Panc1 (cell line): ENCODE results near the gene GREB1.

Experiments used
- POLR2AphosphoS5 ChIP-seq: IDR thresholded peaks from 2 replicates; pipeline ENCODE4 v1.6.1; 2012; ENCODE audit warnings: mild to moderate bottlenecking, low read depth, low read length, moderate library complexity
- SIN3A ChIP-seq: IDR thresholded peaks from 2 replicates; pipeline ENCODE4 v1.6.1; 2012; ENCODE audit warnings: low read depth, mild to moderate bottlenecking, low read length, moderate library complexity, borderline replicate concordance; ENCODE audit not compliant: insufficient read depth
- TCF7L2 ChIP-seq: IDR thresholded peaks from 2 replicates; pipeline ENCODE4 v1.6.1; 2011; ENCODE audit warnings: mild to moderate bottlenecking, low read depth, low read length, inconsistent platforms
- TF ChIP-seq, protein P1 (sequence below): fragments of 450-650 bp; IDR thresholded peaks from 2 replicates; pipeline ENCODE4 v1.5.1; 2017; ENCODE audit warnings: mild to moderate bottlenecking

DNA sequence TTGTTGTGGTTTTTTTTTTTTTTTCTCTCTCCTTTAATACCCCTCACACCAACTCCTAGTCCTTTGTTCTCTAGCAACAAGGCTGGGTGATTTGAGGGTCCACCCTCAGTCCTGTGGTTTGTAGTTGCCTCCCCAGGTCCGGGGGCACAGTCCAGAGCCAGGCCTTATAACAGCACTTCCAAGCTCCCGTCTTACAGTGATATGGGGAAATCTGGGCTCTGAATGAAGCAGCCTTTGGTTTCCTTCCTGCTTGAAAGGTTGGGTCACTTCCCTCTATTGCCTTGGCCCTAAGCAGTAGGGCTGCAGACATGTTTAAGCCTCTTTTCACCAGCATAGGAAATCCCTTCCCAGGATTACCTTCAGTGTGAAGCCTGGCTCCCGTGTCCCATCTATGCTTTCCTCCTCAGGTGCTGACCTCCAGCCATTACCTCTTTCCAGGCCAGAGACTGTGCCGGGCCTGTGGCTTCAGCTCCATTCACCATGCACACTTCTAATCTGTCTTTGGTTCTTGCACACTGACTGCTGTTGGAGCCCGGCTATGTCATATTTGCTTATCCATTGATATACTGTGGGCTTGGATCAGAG lies 157.3 kb downstream of the GREB1 start:
- TF ChIP-seq, protein P1, sequence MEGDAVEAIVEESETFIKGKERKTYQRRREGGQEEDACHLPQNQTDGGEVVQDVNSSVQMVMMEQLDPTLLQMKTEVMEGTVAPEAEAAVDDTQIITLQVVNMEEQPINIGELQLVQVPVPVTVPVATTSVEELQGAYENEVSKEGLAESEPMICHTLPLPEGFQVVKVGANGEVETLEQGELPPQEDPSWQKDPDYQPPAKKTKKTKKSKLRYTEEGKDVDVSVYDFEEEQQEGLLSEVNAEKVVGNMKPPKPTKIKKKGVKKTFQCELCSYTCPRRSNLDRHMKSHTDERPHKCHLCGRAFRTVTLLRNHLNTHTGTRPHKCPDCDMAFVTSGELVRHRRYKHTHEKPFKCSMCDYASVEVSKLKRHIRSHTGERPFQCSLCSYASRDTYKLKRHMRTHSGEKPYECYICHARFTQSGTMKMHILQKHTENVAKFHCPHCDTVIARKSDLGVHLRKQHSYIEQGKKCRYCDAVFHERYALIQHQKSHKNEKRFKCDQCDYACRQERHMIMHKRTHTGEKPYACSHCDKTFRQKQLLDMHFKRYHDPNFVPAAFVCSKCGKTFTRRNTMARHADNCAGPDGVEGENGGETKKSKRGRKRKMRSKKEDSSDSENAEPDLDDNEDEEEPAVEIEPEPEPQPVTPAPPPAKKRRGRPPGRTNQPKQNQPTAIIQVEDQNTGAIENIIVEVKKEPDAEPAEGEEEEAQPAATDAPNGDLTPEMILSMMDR = no peak
- TF ChIP-seq SIN3A = no peak
- no peak for TF ChIP-seq POLR2AphosphoS5
- no peak for TF ChIP-seq TCF7L2
